Large intestine (tissue), 3 donors: ENCODE results near the gene PCDHGA12. TPM values are rescaled to one million over a fixed set of nuclear protein-coding genes. Genes with fewer than 3 reads are reported as not detected.
"Not testable (repeated sequence)": the region's sequence is repeated elsewhere in the genome, so short reads cannot be mapped to it uniquely, and the experiment has no call there.

Experiments
- DNase-seq, 2 donors: peaks; one replicate each; pipeline versions ENCODE4 v3.0.0 to v3.0.0-alpha.2; 2013
- H3K27ac ChIP-seq: one replicate; pipeline ENCODE4 v1.5.1; 2013; ENCODE audit warnings: low read length
- H3K27me3 ChIP-seq: 2 replicates; pipeline ENCODE4 v1.6.1; 2013; ENCODE audit warnings: low read length; ENCODE audit not compliant: control insufficient read depth, insufficient read depth
- H3K36me3 ChIP-seq: 2 replicates; pipeline ENCODE4 v1.6.1; 2013; ENCODE audit warnings: low read length; ENCODE audit not compliant: control insufficient read depth, insufficient read depth
- H3K4me1 ChIP-seq: one replicate; pipeline ENCODE4 v1.6.1; 2013; ENCODE audit warnings: low read length; ENCODE audit not compliant: control insufficient read depth, insufficient read depth
- H3K4me3 ChIP-seq: one replicate; pipeline ENCODE4 v1.5.1; 2013; ENCODE audit warnings: low read length
- H3K9me3 ChIP-seq: one replicate; pipeline ENCODE4 v1.6.1; 2013; ENCODE audit warnings: mild to moderate bottlenecking, low read depth, low read length, moderate library complexity; ENCODE audit not compliant: control insufficient read depth
- WGBS: methylation state at CpG from one replicate; pipeline ENCODE4 v1.1.5; 2013; ENCODE audit warnings: low lambda C conversion rate; ENCODE audit not compliant: insufficient coverage; 5-methylcytosine and 5-hydroxymethylcytosine counted together
- polyA plus RNA-seq: library from polyadenylated mRNA; unstranded; fragments of 120-200 nt; gene quantifications from one replicate; pipeline ENCODE4 v1.2.1, GENCODE V29; 2013

The PCDHGA12 gene
- polyA plus RNA-seq, 1 donor = 0.81 TPM

GRCh38 chr5:141392429-141393198 is 37.7 kb upstream of the PCDHGA12 start, which contains the start of gene PCDHGA8:
TSS of gene PCDHGA8 (plus strand) at chr5:141392633. CDS start at chr5:141392814, 181 bp downstream.
- H3K27ac ChIP-seq = no peak within 1 kb of the TSS
- 36% methylated on average over 2 of the region's 38 CpGs for WGBS
- H3K9me3 ChIP-seq = peaks cover 56% of the 10 kb centered on the region
- no peak for DNase-seq
- H3K4me3 ChIP-seq = no peak within 1 kb of the TSS
- no peaks in the 10 kb centered on the region for H3K36me3 ChIP-seq
- H3K4me1 ChIP-seq = no peaks in the 10 kb centered on the region
- peaks cover 41% of the 10 kb centered on the region for H3K27me3 ChIP-seq

DNA sequence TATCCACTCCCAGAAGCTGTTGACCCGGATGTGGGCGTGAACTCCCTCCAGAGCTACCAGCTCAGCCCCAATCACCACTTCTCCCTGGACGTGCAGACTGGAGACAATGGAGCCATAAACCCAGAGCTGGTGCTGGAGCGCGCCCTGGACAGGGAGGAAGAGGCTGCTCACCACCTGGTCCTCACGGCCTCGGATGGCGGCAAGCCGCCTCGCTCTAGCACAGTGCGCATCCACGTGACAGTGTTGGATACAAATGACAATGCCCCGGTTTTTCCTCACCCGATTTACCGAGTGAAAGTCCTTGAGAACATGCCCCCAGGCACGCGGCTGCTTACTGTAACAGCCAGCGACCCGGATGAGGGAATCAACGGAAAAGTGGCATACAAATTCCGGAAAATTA is 37.0 kb upstream of the PCDHGA12 start:
- H3K4me3 ChIP-seq = no peak overlapping the region
- DNase-seq = no peak
- H3K27ac ChIP-seq = no peak overlapping the region
- peaks cover 41% of the 10 kb centered on the region for H3K27me3 ChIP-seq
- H3K36me3 ChIP-seq = no peaks in the 10 kb centered on the region
- H3K4me1 ChIP-seq = no peaks in the 10 kb centered on the region
- 31% methylated on average over 3 of the region's 21 CpGs for WGBS
- peaks cover 56% of the 10 kb centered on the region for H3K9me3 ChIP-seq

DNA sequence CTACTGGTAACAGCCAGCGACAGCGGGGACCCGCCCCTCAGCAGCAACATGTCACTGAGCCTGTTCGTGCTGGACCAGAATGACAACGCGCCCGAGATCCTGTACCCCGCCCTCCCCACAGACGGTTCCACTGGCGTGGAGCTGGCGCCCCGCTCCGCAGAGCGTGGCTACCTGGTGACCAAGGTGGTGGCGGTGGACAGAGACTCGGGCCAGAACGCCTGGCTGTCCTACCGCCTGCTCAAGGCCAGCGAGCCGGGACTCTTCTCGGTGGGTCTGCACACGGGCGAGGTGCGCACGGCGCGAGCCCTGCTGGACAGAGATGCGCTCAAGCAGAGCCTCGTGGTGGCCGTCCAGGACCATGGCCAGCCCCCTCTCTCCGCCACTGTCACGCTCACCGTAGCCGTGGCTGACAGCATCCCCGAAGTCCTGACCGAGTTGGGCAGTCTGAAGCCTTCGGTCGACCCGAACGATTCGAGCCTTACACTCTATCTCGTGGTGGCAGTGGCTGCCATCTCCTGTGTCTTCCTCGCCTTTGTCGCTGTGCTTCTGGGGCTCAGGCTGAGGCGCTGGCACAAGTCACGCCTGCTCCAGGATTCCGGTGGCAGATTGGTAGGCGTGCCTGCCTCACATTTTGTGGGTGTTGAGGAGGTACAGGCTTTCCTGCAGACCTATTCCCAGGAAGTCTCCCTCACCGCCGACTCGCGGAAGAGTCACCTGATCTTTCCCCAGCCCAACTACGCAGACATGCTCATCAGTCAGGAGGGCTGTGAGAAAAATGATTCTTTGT is 35.7 kb upstream of the PCDHGA12 start:
- H3K4me3 ChIP-seq, H3K36me3 ChIP-seq, H3K4me1 ChIP-seq, H3K27ac ChIP-seq, DNase-seq: not testable (repeated sequence)
- Histone ChIP-seq H3K9me3 (peaks cover 58% of the 10 kb centered on the region), H3K27me3 (peaks cover 42% of the 10 kb centered on the region)
- WGBS = no CpG with 5 or more reads among the region's 53 CpGs

GRCh38 chr5:141397756-141398551 is 32.4 kb upstream of the PCDHGA12 start, which contains the start of gene PCDHGB5:
TSS of gene PCDHGB5 (plus strand) at chr5:141397947. CDS start at chr5:141398128, 181 bp downstream.
- H3K36me3 ChIP-seq, H3K27ac ChIP-seq, H3K4me1 ChIP-seq: not testable (repeated sequence)
- H3K9me3 ChIP-seq = peaks cover 53% of the 10 kb centered on the region
- peak in 1 of 2 donors; percentile 32 for DNase-seq
- H3K4me3 ChIP-seq = peak within 1 kb of the TSS; percentile 26
- peaks cover 47% of the 10 kb centered on the region for H3K27me3 ChIP-seq
- no CpG with 5 or more reads among the region's 43 CpGs for WGBS

DNA sequence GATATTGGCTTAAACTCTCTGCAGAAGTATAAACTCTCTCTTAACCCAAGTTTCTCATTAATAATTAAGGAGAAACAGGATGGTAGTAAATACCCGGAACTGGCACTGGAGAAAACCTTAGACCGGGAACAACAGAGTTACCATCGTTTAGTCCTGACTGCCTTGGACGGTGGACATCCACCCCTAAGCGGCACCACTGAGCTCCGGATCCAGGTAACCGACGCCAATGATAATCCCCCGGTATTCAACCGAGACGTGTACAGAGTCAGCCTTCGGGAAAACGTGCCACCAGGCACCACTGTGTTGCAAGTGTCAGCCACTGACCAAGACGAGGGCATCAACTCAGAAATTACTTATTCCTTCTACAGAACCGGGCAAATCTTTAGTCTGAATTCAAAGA is 31.7 kb upstream of the PCDHGA12 start:
- Histone ChIP-seq H3K27ac (no peak overlapping the region), H3K27me3 (peaks cover 47% of the 10 kb centered on the region), H3K4me3 (no peak overlapping the region), H3K4me1 (no peaks in the 10 kb centered on the region), H3K9me3 (peaks cover 52% of the 10 kb centered on the region), H3K36me3 (no peaks in the 10 kb centered on the region)
- no peak for DNase-seq
- no CpG with 5 or more reads among the region's 15 CpGs for WGBS

- no peak overlapping the region for H3K27ac ChIP-seq
- H3K4me1 ChIP-seq = no peaks in the 10 kb centered on the region
- no CpG with 5 or more reads among the region's 61 CpGs for WGBS
- no peaks in the 10 kb centered on the region for H3K36me3 ChIP-seq
- DNase-seq = no peak
- H3K9me3 ChIP-seq = peaks cover 46% of the 10 kb centered on the region
- H3K27me3 ChIP-seq = peaks cover 49% of the 10 kb centered on the region
- H3K4me3 ChIP-seq = no peak overlapping the region
Observed at GRCh38 chr5:141399555-141400258, 30.6 kb upstream of the PCDHGA12 start.

DNA sequence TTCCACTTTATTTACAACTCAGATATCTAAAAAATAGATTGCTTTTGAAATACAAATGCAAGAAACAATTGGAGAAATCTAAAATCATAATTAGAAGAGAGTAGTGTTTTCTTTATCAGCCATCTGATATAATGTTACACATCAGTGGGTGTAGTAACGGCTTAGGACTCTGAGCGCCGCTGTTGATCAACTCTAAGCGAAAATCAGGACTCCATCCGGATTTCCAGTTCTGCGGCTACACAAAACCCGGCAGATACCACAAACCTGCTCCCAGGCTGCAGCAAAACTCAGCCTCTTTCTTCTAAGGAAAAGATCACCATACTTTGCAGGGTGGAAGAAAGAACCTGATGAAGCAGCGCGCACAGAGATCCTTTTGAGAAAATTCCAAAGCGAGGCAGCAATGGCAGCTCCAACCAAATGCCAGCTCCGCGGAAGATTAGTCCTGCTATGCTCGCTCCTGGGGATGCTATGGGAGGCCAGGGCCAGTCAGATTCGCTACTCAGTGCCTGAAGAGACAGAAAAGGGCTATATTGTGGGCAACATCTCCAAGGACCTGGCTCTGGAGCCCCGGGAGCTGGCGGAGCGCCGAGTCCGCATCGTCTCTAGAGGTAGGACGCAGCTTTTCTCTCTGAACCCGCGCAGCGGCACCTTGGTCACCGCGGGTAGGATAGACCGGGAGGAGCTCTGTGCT is 27.6 kb upstream of the PCDHGA12 start, which contains the start of gene PCDHGA9:
Gene PCDHGA9 (plus strand): TSS at position 226 of the 691 bp plus-strand sequence. CDS start 175 bp downstream, at position 401.
- H3K4me3 ChIP-seq = no peak within 1 kb of the TSS
- WGBS = no CpG with 5 or more reads among the region's 27 CpGs
- H3K4me1 ChIP-seq = no peaks in the 10 kb centered on the region
- no peak for DNase-seq
- H3K27ac ChIP-seq = no peak within 1 kb of the TSS
- no peaks in the 10 kb centered on the region for H3K36me3 ChIP-seq
- H3K9me3 ChIP-seq = peaks cover 41% of the 10 kb centered on the region
- peaks cover 53% of the 10 kb centered on the region for H3K27me3 ChIP-seq

DNA sequence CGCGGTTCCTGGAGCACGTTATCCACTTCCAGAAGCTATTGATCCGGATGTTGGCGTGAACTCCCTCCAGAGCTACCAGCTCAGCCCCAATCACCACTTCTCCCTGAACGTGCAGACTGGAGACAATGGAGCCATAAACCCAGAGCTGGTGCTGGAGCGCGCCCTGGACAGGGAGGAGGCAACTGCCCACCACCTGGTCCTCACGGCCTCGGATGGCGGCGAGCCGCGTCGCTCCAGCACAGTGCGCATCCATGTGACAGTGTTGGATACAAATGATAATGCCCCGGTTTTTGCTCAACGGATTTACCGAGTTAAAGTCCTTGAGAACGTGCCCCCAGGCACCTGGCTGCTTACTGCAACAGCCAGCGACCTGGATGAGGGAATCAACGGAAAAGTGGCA is 26.9 kb upstream of the PCDHGA12 start:
- peaks cover 57% of the 10 kb centered on the region for H3K27me3 ChIP-seq
- H3K4me3 ChIP-seq = no peak overlapping the region
- no peak for DNase-seq
- no CpG with 5 or more reads among the region's 22 CpGs for WGBS
- H3K36me3 ChIP-seq = no peaks in the 10 kb centered on the region
- H3K27ac ChIP-seq = no peak overlapping the region
- H3K4me1 ChIP-seq = no peaks in the 10 kb centered on the region
- H3K9me3 ChIP-seq = peaks cover 44% of the 10 kb centered on the region

DNA sequence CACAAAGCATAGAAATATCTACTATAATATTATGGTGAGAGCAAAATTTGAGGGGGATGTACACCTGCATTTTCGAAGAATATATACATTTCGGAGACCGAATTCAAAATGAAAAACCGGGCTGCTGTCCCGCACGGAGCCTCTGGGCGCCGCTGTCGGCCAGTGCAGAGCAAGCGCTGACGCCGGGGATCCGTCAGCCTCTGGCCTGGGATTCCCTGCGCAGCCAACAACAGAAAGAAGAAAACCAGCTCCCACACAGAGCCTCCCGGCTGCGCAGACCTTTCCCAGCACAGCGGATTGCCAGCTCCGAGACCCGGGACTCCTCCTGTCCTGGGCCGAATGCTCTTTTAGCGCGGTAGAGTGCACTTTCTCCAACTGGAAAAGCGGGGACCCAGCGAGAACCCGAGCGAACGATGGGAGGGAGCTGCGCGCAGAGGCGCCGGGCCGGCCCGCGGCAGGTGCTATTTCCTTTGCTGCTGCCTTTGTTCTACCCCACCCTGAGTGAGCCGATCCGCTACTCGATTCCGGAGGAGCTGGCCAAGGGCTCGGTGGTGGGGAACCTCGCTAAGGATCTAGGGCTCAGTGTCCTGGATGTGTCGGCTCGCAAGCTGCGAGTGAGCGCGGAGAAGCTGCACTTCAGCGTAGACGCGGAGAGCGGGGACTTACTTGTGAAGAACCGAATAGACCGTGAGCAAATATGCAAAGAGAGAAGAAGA is 22.4 kb upstream of the PCDHGA12 start, which contains the start of gene PCDHGB6:
Gene PCDHGB6 (plus strand): TSS at position 232 of the 716 bp plus-strand sequence. CDS start 182 bp downstream, at position 414.
- H3K27me3 ChIP-seq = peaks cover 65% of the 10 kb centered on the region
- H3K36me3 ChIP-seq, H3K4me1 ChIP-seq, H3K27ac ChIP-seq: not testable (repeated sequence)
- peak within 1 kb of the TSS; percentile 27 for H3K4me3 ChIP-seq
- peak in 1 of 2 donors; percentile 52 for DNase-seq
- peaks cover 49% of the 10 kb centered on the region for H3K9me3 ChIP-seq
- WGBS = 17% methylated on average over 1 of the region's 51 CpGs
